WI38 (cell line): ENCODE results near the gene DDAH1.

Experiments used
- H3K4me3 ChIP-seq: 2 replicates; pipeline ENCODE4 v1.5.1; 2011; ENCODE audit warnings: low read depth, mild to moderate bottlenecking, control low read depth, low read length
- CTCF ChIP-seq: IDR thresholded peaks from 2 replicates; pipeline ENCODE4 v1.5.1; 2012; ENCODE audit warnings: low read depth, mild to moderate bottlenecking, control low read depth, low read length

Gene DDAH1

GRCh38 chr1:85330214-85330631, 134.7 kb downstream of the DDAH1 start:
- no peak for TF ChIP-seq CTCF
- H3K4me3 ChIP-seq = no peak overlapping the region; the same call in 1 of the 2 replicates

GRCh38 chr1:85328713-85329397, 136.1 kb downstream of the DDAH1 start:
- TF ChIP-seq CTCF = no peak
- no peak overlapping the region for H3K4me3 ChIP-seq

GRCh38 chr1:85327759-85328158, 137.2 kb downstream of the DDAH1 start:
- no peak overlapping the region for H3K4me3 ChIP-seq
- no peak for TF ChIP-seq CTCF

- TF ChIP-seq CTCF = no peak
- H3K4me3 ChIP-seq = no peak overlapping the region
Measured at GRCh38 chr1:85326851-85327250, 138.1 kb downstream of the DDAH1 start.

GRCh38 chr1:85326336-85326735, 138.6 kb downstream of the DDAH1 start:
- TF ChIP-seq CTCF = no peak
- no peak overlapping the region for H3K4me3 ChIP-seq

GRCh38 chr1:85325920-85326319, 139.0 kb downstream of the DDAH1 start:
- H3K4me3 ChIP-seq = no peak overlapping the region

More at GRCh38 chr1:85325920-85326319, 139.0 kb downstream of the DDAH1 start:
- no peak for TF ChIP-seq CTCF
